Activated CD8-positive, alpha-beta memory T cell treated with anti-CD3 and anti-CD28 coated beads for 48 hours (primary cell): ENCODE measurements around the gene CCDC182.

Source experiments
- DNase-seq, 3 experiments: peaks; one replicate each; pipeline ENCODE4 v3.0.0-alpha.2; 2020; ENCODE audit warnings: low read depth in 2 of 3, low spot score in 2 of 3

Gene CCDC182

DNA sequence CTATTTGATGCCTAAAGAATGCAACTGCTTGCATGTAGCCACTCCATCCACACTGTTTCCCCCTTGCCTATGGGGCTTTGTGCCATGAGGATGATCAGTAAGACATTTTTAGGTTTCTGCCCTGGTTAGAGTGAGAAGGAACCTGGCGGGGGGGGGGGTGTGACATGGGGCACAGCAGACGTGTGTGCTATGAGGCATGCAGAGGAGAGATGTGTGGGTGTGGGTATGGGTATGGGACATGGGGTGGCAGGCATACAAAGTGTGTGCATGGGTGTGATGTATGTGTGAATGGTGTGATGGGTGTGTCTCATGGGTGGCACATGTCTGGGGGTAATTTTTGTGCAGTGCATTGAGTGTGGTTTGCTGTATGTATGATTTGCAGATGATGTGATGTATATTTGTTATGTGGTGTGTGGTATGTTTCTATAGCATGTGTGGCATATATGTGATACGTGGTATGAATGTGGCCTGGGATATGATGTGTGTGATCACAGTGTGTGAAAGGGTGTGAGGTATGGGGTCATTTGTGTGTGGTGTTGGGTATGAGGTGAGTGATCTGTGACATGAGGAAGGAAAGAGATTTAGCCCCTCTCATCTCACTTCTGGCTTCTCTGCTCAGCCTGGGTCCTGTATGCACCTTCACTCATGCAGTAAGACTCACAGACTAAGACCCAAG is 14.9 kb downstream of the CCDC182 start:
- DNase-seq, result no peak

DNA sequence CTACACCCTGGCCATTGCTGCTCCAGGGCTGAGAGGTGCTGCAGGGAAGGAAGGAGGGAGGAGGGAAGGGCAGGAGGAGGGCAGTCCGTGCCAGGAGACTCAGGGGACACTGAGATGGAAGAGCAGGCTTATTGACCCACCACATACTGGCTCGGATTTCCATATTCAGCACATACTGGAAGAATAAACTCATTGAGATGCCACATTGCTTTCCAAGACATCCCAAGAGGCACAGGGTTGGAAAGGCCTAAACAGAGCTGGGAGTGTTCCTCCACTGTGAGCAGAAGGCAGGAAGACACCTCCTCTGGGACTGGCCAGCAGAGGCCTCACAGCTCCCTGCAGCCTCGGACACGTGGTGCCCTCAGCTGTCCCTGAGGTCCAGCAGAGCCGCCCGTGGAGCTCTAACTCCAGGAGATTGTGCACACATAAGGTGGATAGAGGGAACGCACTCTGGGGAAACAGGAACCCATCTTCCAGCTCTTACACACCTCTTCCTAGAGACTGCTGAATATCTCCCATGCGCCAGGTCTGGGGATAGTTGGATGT is 17.4 kb downstream of the CCDC182 start:
- no peak for DNase-seq

DNA sequence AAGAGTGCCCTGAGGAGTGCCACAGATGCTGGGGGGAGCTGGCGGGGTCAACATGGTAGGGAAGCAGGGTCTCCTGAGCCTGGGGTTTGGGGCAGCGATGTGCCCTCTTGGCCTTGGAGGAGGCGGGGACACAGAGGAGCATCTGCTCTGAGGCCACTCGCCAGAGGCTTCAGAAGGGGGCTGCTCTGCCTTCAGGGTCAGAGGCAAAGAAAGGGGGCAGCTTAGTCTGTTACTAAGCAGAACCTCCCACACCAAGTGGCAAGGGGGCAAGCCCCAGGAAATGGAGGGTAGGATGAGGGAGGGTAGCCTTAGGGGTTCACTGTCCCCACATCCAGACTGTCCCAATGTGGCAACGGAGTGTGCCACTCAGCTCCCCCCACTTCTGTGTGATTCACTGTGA is 18.3 kb downstream of the CCDC182 start:
- DNase-seq, result no peak

DNA sequence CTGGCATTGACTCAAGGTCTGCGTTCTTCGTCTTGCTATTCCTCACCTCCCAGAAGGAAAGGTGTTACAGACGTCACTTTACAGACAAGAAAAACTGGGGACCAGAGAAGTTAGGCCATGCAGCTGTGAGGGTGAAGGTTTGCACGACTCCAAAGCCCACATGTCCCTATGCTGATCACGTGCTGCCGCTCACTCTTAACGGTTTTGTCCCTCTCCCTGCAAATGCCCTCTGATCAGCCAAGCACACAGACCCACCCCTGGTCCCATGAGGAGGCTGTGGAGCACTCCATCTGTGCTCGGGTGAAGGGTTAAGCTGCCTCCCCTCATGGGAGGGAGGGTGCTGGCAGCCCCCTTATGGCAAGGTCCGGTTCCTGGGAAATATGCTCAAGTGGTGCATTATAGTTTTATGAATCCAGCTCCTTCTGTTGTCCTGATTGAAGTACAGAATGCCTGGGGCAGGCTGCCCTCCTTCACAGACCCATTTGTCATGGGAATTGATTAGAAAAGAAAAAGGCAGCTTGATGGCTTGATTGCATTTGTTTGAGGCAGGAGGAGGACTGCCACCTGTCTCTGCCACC is 18.8 kb downstream of the CCDC182 start:
- DNase-seq, result no peak

DNA sequence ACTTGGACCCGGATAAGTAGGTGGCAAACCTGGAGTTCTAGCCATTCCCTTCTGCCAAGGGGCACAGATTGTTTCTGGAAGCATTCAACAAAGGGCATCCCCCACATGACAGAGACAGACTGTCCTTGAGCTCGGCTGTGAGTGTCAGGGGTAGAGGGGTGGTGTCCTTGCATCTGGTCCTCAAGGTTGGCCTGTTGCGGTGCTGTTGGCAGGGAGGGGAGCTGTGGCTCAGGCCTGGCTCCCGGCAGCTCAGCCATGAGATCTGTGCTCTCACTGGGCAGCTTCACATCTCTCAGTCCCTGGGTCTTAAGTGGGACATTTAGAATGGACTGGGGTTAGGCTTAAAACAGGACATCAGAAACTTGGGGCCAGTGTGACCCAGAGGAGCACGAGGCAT is 20.4 kb downstream of the CCDC182 start:
- DNase-seq, result no peak

DNA sequence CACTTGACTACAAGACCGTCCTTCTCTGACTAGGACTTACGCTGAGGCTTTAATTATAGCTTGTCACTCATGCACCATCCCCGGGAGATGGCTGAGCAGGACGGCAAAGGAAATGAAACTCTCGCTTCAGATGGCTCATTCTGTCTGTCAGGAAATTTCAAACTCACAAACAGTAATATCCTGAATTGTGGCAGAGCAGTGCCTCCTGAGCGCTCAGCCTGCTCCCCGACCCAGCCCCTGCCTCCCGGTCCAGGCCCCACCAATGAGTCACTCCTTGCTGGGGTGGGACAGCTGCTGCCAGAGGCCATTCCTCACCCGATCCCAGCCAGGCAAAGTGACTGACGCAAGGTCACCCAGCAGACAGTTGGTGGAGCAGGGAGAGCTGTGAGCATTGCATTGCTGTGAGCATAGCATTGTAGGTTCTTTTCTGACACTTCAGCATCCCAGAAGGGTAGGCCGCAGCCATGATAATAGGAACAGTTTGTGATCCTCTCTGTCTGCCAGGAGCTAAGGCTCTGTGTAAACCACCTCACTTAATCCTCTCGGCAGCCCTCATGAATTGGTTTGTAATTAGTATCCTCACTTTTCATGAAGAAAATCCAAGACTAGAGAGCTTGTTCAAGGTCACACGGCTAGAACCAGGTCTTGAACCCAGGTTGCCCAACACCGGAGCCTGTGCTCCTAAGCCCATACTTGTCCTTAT is 20.9 kb downstream of the CCDC182 start:
- DNase-seq, result no peak

DNA sequence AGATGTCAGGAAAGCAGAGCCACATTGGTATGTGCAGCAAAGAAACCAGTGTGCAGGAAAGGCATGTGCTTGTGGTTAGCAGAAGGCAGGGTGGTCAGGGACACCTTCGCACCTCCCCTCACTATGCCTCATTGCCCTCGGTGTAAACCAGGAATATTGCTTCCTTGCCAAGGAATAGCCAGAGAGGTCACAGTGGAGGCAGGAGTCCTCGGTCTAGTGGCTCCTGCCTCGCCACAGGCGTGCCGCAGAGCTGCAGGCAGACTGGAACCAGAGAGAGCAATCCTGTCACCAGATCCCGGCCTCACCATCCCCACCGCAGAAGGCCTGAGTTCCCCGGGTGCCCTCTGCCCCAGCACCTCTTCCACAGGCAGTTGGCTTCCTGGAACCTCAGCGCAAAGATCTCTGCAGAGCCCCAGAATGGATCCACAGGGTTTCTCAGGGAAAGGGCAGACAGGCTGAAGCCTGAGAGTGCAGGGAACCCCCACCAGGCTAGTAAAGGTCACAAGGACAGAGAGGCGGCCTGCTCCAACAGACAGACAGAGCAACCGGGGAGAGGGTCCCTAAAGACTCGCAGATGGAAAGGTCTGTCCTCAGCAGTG is 21.6 kb downstream of the CCDC182 start:
- no peak for DNase-seq

DNA sequence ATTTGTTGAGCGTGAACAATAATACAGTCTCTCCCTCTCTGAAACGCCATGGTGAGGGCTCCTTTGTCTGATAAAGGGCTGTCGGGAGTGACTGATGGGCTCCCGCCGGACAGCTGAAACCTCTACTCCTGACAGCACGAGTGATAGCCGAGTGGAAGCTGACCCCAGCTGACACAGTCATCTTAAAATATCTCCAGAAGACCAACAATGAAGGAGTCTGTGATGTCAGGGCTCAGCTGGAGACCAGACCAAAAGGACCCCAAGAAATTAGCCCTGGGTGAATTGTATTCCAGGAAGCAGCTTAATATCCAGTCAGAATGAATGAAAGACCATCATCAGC is 22.4 kb downstream of the CCDC182 start:
- DNase-seq, result no peak

DNA sequence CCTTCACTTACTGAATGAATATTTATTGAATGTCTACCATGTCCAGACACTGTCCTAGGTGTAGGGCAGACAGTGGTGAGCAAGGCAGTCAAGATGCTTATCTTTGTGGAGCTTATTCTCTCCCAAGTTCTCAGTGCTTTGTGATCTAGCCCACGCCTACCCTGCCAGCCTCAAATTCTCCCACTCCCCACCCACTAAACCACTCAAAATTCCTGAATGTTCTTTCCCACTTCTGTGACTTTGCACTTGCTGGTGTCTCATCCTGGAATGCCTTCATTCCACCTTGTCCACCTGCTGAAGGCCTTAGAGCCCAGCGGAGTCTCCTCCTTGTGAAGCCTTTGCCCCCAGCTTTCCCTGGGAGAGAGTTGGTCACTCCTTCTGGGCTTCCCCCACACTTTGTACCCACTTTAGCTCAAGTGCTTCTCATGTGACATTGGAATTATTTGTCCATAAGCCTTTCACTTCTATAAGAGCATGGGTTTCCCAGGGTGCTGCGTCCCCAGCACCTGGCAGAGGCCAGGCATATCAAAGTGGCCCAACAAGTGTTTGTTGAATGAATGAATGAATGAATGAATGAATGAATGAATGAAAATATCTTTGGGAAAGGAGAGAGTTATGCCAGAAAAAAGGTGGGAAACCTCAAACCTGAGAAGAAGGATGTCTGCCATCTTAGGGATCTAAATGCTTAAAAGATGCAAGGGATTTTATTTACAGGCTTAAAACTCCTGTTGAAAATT is 23.0 kb downstream of the CCDC182 start:
- no peak for DNase-seq

DNA sequence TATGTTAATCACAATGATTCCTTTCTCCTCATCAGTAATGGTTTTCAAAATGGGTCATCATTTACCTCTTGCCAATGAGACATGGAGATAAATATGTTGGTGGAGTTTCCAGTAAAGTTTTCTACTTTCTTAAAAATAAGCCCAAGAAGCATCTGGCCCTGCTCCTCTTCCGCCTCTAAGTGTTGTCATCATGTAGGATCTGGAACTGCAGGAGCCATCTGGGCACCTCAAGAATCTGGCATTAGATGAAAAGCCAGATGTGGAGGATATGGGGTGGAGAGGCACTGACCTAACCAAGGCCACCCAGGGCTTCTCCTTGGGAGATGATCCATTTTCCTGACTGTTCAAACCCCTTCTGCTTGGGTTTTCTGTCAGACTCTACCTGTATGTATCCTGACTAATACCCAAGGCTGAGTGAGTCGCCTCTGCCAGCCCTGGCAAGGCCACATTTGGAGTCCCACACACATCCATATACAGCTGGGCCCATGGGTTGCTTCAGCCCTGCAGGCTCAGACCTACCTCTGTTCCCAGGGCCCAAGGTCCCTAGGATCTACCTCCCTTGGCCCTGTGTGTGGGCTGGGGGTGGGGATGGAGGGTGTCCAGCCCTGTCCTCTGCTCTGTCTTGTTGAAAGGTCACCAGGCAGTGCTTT is 24.6 kb downstream of the CCDC182 start:
- no peak for DNase-seq

DNA sequence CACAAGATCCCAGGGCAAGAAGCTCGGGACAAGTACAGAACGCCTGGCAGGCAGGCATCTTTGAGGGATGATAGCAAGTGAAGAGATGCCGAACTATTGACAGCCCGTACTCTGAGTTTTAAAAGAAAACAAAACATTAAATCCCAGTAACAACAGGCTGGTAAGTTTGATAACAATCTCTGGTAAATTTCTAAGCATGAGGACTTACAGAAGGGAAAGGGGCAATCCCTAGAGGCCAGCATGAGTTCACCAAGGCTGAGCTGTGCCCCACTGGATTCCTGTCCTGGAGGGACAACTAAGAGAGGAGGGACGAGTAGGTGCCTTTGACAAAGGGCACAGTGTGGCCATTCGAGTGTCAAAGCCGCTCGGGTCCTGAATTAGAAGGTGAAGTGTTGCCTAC is 26.2 kb downstream of the CCDC182 start:
- no peak for DNase-seq

DNA sequence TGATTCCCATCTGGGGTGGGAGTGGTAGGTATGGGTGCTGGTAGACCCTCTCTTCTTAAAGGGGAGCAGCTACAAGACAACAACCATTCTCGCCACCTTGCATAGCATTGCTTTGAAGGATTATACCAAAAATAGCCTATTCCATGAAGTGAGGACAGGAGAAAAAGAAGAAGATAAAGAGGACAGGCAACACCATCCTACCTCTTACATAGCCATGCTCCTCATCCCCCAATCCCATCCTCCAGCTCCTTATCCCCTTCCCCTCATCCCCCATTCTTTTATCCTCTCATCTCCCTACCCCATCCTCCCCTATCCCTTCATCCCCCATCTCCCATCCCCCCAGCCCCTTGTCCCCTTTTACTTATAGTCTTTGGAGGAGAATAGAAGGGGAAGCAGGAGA is 29.1 kb downstream of the CCDC182 start:
- DNase-seq, result no peak

DNA sequence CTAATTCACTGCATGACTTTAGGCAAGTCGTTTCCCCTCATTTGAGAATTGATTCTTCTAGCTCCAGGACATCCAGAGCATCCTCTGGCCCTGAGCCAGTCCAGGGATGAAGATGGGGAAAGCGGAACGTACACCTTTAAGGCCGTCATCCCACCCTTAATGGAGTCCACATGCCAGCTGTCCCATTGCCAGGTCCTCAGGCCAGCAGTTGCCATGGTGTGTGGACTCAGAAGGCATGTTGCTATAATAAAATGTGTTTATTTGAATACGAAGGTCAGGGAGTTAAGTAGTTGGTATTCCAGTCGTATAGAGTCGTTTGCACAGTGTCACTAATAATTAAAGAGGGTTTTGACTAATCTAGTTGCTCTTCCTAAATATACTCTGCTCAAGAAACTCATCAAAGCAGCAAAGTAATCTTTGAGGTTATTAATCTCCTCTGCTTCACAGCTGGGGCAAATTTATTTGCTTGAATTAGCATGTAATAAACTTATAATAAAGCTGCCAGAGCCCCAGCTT is 30.4 kb downstream of the CCDC182 start:
- no peak for DNase-seq

DNA sequence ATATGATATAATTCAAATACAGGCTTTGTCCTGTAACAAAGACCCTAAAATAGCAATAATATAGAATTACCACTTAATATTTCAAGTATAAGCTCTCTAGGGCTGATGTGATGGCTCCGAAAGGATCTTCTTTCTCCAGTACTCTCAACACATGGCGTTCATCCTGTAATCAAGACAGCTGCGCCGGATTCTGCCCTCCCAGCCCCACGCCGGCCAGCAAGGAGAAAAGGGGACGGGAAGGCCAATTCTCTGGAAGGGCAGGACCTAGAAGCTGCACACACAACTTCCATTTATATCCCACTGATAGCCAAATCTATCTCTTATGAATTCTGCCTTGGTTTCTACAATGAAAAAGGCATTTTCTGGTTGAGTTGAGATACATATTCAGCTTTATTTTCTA is 32.0 kb downstream of the CCDC182 start:
- no peak for DNase-seq

DNA sequence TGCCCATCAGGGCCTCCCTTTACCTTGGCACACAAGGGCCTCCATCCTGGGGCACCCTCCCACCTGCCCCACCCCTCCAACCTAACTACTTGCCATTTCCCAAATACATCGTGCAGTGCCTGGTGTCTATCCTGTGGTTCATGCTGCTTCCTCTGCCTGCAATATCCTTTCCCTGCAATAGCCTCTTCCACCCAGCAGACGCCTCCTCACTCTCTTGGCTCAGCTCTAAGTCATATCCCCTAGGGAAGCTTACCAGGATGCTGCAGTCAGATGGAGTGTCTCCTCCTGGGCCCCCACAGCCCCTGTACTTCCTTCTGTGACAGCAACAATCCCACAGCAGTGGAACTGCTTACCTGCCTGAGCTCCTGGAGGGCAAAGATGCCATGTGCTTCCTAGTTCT is 36.7 kb downstream of the CCDC182 start:
- DNase-seq, result no peak

DNA sequence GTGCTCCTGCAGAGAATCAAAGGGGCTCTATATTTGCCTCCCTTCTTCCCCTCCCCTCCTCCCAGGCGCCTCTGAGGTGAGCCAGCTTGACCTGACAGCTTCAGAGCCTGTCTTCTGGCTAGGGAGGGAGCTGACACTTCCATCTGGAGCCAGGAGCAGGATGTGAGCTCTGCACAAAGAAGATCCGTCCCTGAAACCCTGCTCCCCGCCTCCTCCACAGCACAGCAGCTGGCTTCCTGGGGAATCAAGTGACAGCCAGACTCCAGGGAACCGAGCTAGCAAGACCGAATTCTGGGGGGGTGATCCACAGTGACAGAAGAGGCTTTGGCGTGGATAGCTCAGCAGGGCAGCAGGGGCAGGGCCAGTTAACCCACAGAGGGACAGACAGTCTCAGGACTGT is 37.2 kb downstream of the CCDC182 start:
- DNase-seq, result no peak

DNA sequence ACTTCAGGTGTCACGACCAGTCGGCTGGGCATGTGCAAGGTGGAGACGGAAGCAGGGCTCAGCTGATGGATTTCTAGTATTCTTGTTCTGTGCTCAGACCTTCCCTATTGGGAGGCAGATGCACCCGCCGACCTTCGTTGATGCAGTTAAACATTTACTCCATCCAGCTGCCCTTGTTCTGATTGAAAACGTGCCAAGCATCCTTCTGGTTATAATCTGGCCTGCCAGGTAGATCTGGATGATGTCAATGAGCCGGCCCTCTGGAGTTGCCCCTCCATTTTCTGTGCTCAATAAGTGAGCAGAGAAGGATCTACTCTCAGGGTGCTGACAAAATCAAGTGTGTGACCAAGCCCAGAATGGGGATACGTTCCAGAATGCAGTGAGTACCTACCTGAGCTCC is 38.3 kb downstream of the CCDC182 start:
- DNase-seq, result no peak

DNA sequence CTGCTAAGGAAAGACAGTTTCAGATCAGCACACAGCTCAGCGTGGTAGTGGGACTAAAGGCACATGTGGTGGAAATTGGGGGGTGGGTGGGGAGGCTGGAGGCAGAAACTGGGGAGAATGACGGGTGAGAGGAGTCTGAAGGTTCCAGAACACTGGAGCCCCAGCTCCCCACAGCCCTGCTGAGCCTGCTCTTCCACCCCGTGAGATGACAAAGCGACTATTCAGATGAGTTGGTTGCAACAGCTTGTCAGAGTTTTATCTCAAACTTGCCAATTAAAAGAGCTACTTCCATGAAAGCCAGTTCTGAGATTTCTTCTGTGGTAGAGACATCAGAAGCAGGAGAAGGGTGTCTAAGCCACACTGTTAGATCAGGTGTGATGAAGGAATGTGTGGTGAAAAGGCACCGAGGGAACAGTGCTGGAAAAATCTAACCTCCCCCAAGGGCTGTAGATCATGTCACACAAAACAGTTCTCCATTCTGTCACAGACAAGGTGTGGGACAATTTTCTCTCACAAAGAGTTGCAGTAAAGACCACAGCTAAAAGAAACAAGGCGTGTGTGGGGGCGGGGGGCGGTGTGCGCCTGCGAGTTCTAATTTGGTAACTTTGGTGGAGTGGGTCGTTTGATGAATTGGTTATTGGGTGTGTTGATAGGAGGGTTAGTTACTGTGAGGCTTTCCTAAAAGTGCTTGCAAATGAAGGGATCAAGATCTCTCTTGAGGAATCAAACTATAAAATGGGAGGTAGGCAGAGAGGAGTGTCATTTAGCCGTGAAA is 39.0 kb downstream of the CCDC182 start:
- no peak for DNase-seq

DNA sequence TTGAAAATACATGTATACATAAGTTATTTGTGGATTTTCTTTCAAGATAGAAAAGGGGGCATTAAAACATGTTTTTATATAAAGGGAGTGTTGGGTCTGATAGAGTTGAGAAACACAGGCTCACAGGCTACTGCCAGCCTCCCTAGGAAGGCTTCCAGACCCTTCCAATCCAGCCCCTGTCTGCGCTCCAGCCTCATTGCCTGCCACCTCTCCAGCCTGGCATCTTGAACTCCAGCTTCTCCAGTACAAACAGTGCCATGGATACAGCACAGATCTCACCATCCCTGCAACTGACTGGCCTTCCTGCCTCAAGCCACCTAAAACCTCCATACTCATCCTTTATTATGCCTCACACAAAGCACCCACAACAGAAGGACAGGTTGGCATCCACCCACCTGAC is 40.7 kb downstream of the CCDC182 start:
- DNase-seq, result no peak

DNA sequence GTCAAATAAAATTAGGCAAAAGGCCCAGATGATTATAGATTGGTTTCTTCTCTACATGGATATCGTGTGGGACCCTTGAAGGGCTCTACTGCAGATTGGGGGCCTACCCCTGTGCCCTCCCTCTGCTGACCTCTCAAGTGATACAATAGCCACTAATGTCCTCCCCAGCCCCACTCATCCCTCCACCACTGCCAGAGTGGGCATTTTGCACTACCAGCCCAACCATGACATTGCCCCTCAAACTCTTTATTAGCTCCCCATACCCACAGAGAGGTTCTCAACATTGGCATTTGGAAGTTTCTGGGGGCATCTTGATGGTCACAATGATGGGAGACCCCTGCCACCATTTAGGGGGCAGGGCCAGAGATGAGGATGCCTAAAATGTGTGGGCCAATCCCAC is 41.8 kb downstream of the CCDC182 start:
- DNase-seq, result no peak
